Type B pancreatic cell (in vitro differentiated cells): ENCODE data around the gene ADARB1. TPM values are rescaled to one million over a fixed set of nuclear protein-coding genes. Genes with fewer than 3 reads are reported as not detected.

Experiments
- DNase-seq: peaks from one replicate; pipeline ENCODE4 v3.0.0; 2021; ENCODE audit warnings: mixed read lengths; ENCODE audit not compliant: unreplicated experiment; ENCODE audit errors: extremely low spot score
- H3K27ac Mint-ChIP-seq: 2 replicates; pipeline ENCODE4 v1.8.0; 2021; ENCODE audit warnings: mild to moderate bottlenecking, mixed read lengths
- H3K27me3 Mint-ChIP-seq: 2 replicates; pipeline ENCODE4 v1.8.0; 2021; ENCODE audit warnings: mixed read lengths
- H3K36me3 Mint-ChIP-seq: 2 replicates; pipeline ENCODE4 v1.8.0; 2021; ENCODE audit warnings: mixed read lengths
- H3K4me1 Mint-ChIP-seq: one replicate; pipeline ENCODE4 v1.8.0; 2021; ENCODE audit warnings: mixed read lengths; ENCODE audit not compliant: unreplicated experiment
- H3K4me3 Mint-ChIP-seq: 2 replicates; pipeline ENCODE4 v1.8.0; 2021; ENCODE audit warnings: mild to moderate bottlenecking, mixed read lengths
- H3K9me3 Mint-ChIP-seq: 2 replicates; pipeline ENCODE4 v1.8.0; 2021; ENCODE audit warnings: mixed read lengths
- CTCF ChIP-seq: fragments of 200-600 bp; sonication (generic); conservative IDR thresholded peaks from 2 replicates; pipeline ENCODE4 v1.5.0; 2021; ENCODE audit warnings: antibody characterized with exemption, mild to moderate bottlenecking
- total RNA-seq: library from RNA; stranded (reverse); gene quantifications from 2 replicates; pipeline ENCODE4 v1.2.1, GENCODE V29; 2021; ENCODE audit warnings: low replicate concordance

The ADARB1 gene
- total RNA-seq, 1 donor from 2014 or later: 20.7 TPM

GRCh38 chr21:45166931-45167330 is 92.6 kb downstream of the ADARB1 start:
- Mint-ChIP-seq H3K9me3 (no peaks in the 10 kb centered on the region), H3K27ac (no peak overlapping the region), H3K36me3 (no peaks in the 10 kb centered on the region), H3K27me3 (no peaks in the 10 kb centered on the region), H3K4me1 (peaks cover 7% of the 10 kb centered on the region), H3K4me3 (no peak overlapping the region)
- no peak for DNase-seq
- no peak for TF ChIP-seq CTCF

GRCh38 chr21:45167796-45168222 is 93.4 kb downstream of the ADARB1 start:
- Mint-ChIP-seq H3K27ac (no peak overlapping the region), H3K4me1 (peaks cover 7% of the 10 kb centered on the region), H3K4me3 (no peak overlapping the region), H3K9me3 (no peaks in the 10 kb centered on the region), H3K36me3 (no peaks in the 10 kb centered on the region), H3K27me3 (no peaks in the 10 kb centered on the region)
- DNase-seq: no peak
- no peak for TF ChIP-seq CTCF

- H3K27me3 Mint-ChIP-seq: no peaks in the 10 kb centered on the region
- no peak for TF ChIP-seq CTCF
- peaks cover 7% of the 10 kb centered on the region for H3K4me1 Mint-ChIP-seq
- no peaks in the 10 kb centered on the region for H3K9me3 Mint-ChIP-seq
- H3K4me3 Mint-ChIP-seq: no peak overlapping the region
- H3K27ac Mint-ChIP-seq: no peak overlapping the region
- no peaks in the 10 kb centered on the region for H3K36me3 Mint-ChIP-seq
- no peak for DNase-seq
Observed at GRCh38 chr21:45168522-45168921, 94.1 kb downstream of the ADARB1 start.

GRCh38 chr21:45169001-45169400 is 94.6 kb downstream of the ADARB1 start:
- Mint-ChIP-seq H3K27ac (no peak overlapping the region), H3K4me3 (no peak overlapping the region), H3K9me3 (no peaks in the 10 kb centered on the region), H3K4me1 (peaks cover 7% of the 10 kb centered on the region), H3K27me3 (no peaks in the 10 kb centered on the region), H3K36me3 (no peaks in the 10 kb centered on the region)
- DNase-seq: no peak
- no peak for TF ChIP-seq CTCF

- no peak for TF ChIP-seq CTCF
- Mint-ChIP-seq H3K27ac (no peak overlapping the region), H3K9me3 (no peaks in the 10 kb centered on the region), H3K4me3 (no peak overlapping the region), H3K27me3 (no peaks in the 10 kb centered on the region), H3K4me1 (peaks cover 7% of the 10 kb centered on the region), H3K36me3 (no peaks in the 10 kb centered on the region)
- no peak for DNase-seq
Observed at GRCh38 chr21:45169682-45170081, 95.3 kb downstream of the ADARB1 start.

- Mint-ChIP-seq H3K9me3 (no peaks in the 10 kb centered on the region), H3K4me3 (no peak overlapping the region), H3K27ac (no peak overlapping the region), H3K27me3 (no peaks in the 10 kb centered on the region), H3K36me3 (no peaks in the 10 kb centered on the region), H3K4me1 (peaks cover 7% of the 10 kb centered on the region)
- no peak for DNase-seq
- TF ChIP-seq CTCF: no peak
Observed at GRCh38 chr21:45170987-45171386, 96.6 kb downstream of the ADARB1 start.
